ENCODE data around the gene ELAC2.
A peak's percentile ranks its signal among the peaks of the same experiment; 100 is the strongest.

ELAC2 gene

GRCh38 chr17:13044572-13045065 is 26.8 kb upstream of the ELAC2 start:
- DNase-seq (ENCODE audit: low spot score) = no peak
- TF ChIP-seq CTCF (IDR thresholded peaks at IDR 0.05; ENCODE audit: extremely low read depth, missing control alignments) = no peak

GRCh38 chr17:13038931-13039665 is 21.3 kb upstream of the ELAC2 start:
- DNase-seq (ENCODE audit: low spot score) = no peak
- no peak for TF ChIP-seq CTCF (IDR thresholded peaks at IDR 0.05; ENCODE audit: extremely low read depth, missing control alignments)

- no peak for TF ChIP-seq CTCF (IDR thresholded peaks at IDR 0.05; ENCODE audit: extremely low read depth, missing control alignments)
These were observed 18.9 kb upstream of the ELAC2 start for GRCh38 chr17:13036751-13037150.

GRCh38 chr17:13035420-13035819 is 17.6 kb upstream of the ELAC2 start:
- no peak for TF ChIP-seq CTCF (IDR thresholded peaks at IDR 0.05; ENCODE audit: extremely low read depth, missing control alignments)

More at GRCh38 chr17:13036751-13037150, 18.9 kb upstream of the ELAC2 start:
- no peak for DNase-seq (ENCODE audit: low spot score)

GRCh38 chr17:13031718-13032350 is 14.0 kb upstream of the ELAC2 start:
- peak; percentile 67 for TF ChIP-seq CTCF (IDR thresholded peaks at IDR 0.05; ENCODE audit: extremely low read depth, missing control alignments)
- peak; percentile 64 for DNase-seq (ENCODE audit: low spot score)

More at GRCh38 chr17:13035420-13035819, 17.6 kb upstream of the ELAC2 start:
- DNase-seq (ENCODE audit: low spot score) = no peak

- peak; percentile 52 for DNase-seq (ENCODE audit: low spot score)
These were observed 12.9 kb upstream of the ELAC2 start for GRCh38 chr17:13030459-13031300.

More at GRCh38 chr17:13030459-13031300, 12.9 kb upstream of the ELAC2 start:
- peak; percentile 59 for TF ChIP-seq CTCF (IDR thresholded peaks at IDR 0.05; ENCODE audit: extremely low read depth, missing control alignments)
